ENCODE results near the gene MZF1. TPM values are rescaled to one million over a fixed set of nuclear protein-coding genes. Genes with fewer than 3 reads are reported as not detected.
A peak's percentile ranks its signal among the peaks of the same experiment; 100 is the strongest.

The MZF1 gene
- total RNA-seq, 2 experiments from 2014 or later = 14.3 to 15.0 TPM

DNA sequence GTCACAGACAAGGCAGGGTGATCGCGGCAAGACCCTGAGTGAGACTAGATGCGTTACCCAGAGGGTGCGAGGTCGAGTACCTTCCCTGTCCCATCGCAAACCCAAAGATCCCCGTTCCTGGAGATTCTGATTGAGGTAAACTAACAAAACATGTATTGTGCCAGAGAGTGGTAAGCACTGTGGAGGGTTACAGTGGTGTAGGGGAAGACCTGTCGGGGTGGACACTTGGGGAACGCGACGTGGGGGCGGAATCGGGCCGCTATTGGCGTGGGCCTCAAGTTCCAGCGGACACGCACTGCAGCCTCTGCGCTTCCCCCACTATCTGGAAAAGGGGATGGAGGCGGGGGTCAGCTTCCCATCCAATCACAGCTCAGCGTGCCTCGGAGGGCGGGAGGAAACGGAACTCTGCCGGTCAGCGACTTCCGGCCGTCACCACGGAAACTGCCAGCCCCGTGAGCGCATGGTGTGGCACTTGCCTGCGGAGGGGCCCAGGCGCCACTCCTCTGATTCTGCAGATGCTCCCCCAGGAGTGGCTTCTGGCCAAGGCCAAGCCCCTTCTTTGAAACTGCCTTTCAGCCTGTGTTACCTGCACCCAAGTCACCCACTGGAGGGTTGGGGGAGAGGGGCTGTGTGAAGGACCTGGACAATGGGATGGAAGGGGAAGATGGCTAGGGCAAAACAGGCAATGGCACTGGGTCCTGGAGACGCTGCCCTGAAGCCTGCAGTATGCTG lies 13.7 kb downstream of the MZF1 start:
- ATAC-seq (peak; percentile 20), DNase-seq (peak; percentile 90)
- Mint-ChIP-seq H3K4me1 (peaks cover 67% of the 10 kb centered on the region), H3K27ac (peak overlapping the region; percentile 100), H3K27me3 (no peaks in the 10 kb centered on the region), H3K9me3 (ENCODE audit: low read depth) (no peaks in the 10 kb centered on the region), H3K36me3 (ENCODE audit: low read depth) (peaks cover 38% of the 10 kb centered on the region), H3K4me3 (peak overlapping the region; percentile 92)
- ChIA-PET CTCF (interaction anchor here (1.0 to 2.7 kb wide), 4 partner anchors 9 to 46 kb away, joined by 3 to 22 read pairs (median 5); partner anchors contain the start of gene ZBTB45), POLR2A (interaction anchor here (0.6 to 2.4 kb wide), 6 partner anchors 12 to 376 kb away, joined by 3 to 12 read pairs (median 9); partner anchors contain the start of genes MZF1, TRIM28 and ZBTB45)
- intact Hi-C loops (cut with DNase I, micrococcal nuclease) = loop anchor here (1.0 to 2.0 kb wide), 7 partner anchors 13 to 178 kb away; partner anchors contain the start of genes MZF1 (in 1 of the 2), RPS5 (in 1 of the 2), TRIM28 (in 1 of the 2) and ZNF324 (in 1 of the 2)

DNA sequence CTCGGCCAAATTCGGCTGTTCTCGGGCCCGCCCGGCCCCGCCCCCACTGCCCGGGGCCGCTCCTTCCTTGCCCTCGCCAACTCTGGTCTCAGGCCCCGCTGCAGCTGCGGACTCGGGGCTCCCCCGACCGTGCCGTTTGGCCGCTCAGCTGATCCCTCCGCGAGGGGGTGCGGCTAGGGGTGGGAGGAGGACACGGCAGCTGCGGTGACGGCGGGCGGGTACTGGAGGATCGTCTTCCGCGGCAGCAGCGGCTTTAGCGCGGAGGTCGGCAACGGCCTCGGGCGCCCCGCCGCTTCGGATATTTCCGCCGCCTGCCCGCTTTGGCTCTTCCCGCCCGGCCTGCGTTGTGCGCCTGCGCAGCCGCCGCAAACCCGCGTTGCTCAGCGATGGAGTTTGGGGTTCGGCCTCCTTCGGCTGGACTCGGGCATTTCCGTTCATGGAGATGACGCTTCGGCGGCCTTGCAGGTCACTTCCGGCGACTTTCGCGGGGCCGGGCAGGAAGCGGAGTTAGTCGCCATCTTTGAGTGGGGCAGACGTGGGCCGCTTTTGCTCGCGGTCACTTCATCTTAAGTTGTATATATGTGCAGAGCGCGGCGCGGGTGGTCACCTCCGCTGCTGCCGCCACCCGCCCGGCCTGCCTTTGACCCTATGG lies 14.4 kb downstream of the MZF1 start:
- Mint-ChIP-seq H3K9me3 (ENCODE audit: low read depth) (no peaks in the 10 kb centered on the region), H3K4me3 (peak overlapping the region; percentile 92), H3K4me1 (peaks cover 65% of the 10 kb centered on the region), H3K27me3 (no peaks in the 10 kb centered on the region), H3K27ac (peak overlapping the region; percentile 100), H3K36me3 (ENCODE audit: low read depth) (peaks cover 44% of the 10 kb centered on the region)
- POLR2A ChIA-PET = interaction anchor here (0.6 to 2.4 kb wide), 8 partner anchors 12 to 375 kb away, joined by 3 to 12 read pairs (median 7); partner anchors contain the start of genes MZF1, TRIM28 and ZBTB45
- intact Hi-C loops (cut with DNase I, micrococcal nuclease) = loop anchor here (1.0 to 2.0 kb wide), 12 partner anchors 14 to 375 kb away; partner anchors contain the start of genes MZF1 (in 1 of the 2), RPS5 (in 1 of the 2), TRIM28 (in 1 of the 2) and ZBTB45 (in 1 of the 2)
- ATAC-seq (peak; percentile 69), DNase-seq (peak; percentile 100)
- CTCF ChIA-PET = interaction anchor here (1.0 to 2.7 kb wide), 4 partner anchors 8 to 45 kb away, joined by 3 to 22 read pairs (median 5); partner anchors contain the start of gene ZBTB45

DNA sequence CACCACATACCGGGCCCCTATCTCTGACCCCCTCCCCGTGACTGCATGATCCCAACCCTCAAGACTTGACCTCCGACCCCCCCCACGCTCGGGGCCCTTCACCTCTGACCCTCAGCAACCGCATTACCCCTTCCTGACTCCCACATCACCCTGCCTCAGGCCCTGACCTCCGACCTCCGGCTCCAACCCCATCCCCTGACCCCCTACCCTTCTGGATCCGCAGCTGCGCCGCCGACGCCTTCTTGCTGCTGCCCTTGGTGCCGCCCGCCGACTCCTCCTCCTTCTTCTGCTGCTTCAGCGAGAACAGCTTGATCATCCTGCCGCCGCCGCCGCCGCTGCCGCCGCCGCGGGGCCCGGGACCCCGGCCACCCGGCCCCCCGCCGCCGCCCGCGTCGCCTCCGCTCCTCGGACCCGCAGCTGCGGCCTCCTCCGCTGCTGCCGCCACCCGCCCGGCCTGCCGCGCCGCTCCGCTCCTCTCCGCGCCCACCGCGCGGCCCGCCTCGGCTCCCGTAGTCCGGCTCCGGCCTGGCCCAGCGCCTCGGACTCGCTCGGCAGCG lies 15.0 kb downstream of the MZF1 start, which contains the start of gene UBE2M:
UBE2M (minus strand) TSS at position 546 of the 557 bp plus-strand sequence; CDS start at position 316, 230 bp downstream.
- Mint-ChIP-seq H3K36me3 (ENCODE audit: low read depth) (peaks cover 48% of the 10 kb centered on the region), H3K9me3 (ENCODE audit: low read depth) (no peaks in the 10 kb centered on the region), H3K27me3 (no peaks in the 10 kb centered on the region), H3K4me3 (peak within 1 kb of the TSS; percentile 92), H3K27ac (peak within 1 kb of the TSS; percentile 100), H3K4me1 (peaks cover 62% of the 10 kb centered on the region)
- ChIA-PET POLR2A (interaction anchor here (1.0 to 1.5 kb wide), 2 partner anchors 14 to 38 kb away, joined by 3 to 5 read pairs; partner anchors contain the start of genes TRIM28 and ZBTB45), CTCF (interaction anchor here (1.3 to 2.7 kb wide), 2 partner anchors 8 to 39 kb away, joined by 4 to 22 read pairs; partner anchors contain the start of gene ZBTB45)
- DNase-seq (peak; percentile 82), ATAC-seq (no peak)
- intact Hi-C loops (cut with DNase I, micrococcal nuclease) = loop anchor here (1.0 to 2.0 kb wide), 6 partner anchors 13 to 375 kb away; partner anchors contain the start of genes TRIM28 (in 1 of the 2), ZBTB45 (in 1 of the 2), ZNF274 (in 1 of the 2) and ZNF446 (in 1 of the 2)

DNA sequence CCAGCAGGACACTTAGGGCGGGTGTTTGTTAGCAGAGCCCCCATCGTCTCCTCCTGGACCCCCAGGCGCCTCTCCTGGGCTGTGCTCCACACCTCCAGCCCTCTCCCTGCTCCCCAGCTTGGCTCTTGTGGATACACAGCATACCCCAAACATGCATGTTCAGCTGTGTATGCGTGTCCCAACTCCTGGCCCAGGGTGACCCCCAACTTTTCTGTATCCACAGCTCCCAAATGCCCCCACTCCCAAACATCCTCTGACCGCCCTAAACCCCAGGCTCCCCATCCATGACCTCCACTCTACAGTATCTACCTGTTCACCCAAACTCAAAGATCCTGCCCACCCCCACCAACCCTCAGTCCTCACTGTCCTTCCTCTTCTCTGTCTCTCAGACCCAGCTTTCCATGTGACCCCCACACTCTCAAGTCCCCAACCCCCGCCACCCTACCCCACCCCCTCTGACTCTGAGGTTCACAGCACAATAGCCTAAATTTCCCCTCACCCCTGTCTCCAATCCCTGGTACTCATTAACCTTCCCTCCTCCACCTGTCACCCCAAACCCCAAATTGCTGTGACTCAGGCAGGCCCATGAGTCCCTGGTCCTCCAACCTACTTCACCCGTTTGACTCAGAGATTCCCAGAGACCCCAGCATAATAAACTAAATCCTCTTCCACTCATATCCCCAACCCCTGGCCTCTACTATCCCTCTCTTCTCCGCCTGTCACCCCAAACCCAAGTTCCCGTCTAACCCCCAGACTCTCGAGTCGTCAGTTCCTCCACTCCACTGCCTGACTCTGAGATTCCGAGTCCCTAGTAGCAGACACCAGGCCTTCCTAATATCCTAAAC lies 15.7 kb downstream of the MZF1 start:
- ATAC-seq (no peak), DNase-seq (peak; percentile 37)
- intact Hi-C loops (cut with DNase I, micrococcal nuclease) = loop anchor here (1.0 to 2.0 kb wide), 6 partner anchors 13 to 374 kb away; partner anchors contain the start of genes TRIM28 (in 1 of the 2), ZBTB45 (in 1 of the 2), ZNF274 (in 1 of the 2) and ZNF446 (in 1 of the 2)
- Mint-ChIP-seq H3K9me3 (ENCODE audit: low read depth) (no peaks in the 10 kb centered on the region), H3K36me3 (ENCODE audit: low read depth) (peaks cover 53% of the 10 kb centered on the region), H3K4me3 (peak overlapping the region; percentile 92), H3K4me1 (peaks cover 65% of the 10 kb centered on the region), H3K27me3 (no peaks in the 10 kb centered on the region), H3K27ac (peak overlapping the region; percentile 94)
- POLR2A ChIA-PET = interaction anchor here (1.0 to 1.5 kb wide), 2 partner anchors 14 to 37 kb away, joined by 3 to 5 read pairs; partner anchors contain the start of genes TRIM28 and ZBTB45
- CTCF ChIA-PET = interaction anchor here (0.5 to 2.7 kb wide), 4 partner anchors 11 to 253 kb away, joined by 3 to 22 read pairs (median 3); partner anchors contain the start of gene ZBTB45

DNA sequence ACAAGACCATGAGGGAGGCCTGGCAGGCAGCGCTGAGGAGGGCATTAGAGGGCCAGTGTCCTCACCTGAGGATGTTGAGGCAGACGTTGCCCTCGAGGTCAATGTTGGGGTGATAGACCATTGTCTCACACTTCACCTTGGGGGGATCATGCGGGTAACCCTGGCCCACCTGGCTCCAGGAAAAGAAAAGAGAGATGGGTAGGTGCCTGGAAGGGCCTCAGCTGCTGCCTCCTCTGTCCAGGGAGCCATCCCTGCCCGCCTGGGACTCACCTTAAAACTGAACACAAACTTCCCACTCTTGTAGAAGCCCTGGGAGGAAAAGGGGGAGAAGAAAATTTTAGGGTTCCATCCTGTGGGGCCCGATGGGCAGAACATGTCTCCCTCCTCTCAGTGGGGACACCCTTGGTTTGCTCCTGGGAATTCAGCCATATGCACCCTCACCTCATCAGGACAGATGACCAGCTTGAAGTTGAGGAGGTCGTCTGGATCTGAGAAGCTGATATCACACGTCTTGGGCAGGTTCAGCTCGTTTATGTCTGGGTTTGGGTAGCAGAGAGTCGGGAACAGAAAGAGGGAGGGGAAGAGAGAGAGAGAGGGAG lies 16.4 kb downstream of the MZF1 start:
- ATAC-seq (no peak), DNase-seq (no peak)
- H3K4me1 Mint-ChIP-seq = peaks cover 58% of the 10 kb centered on the region
- ChIA-PET POLR2A (no interaction called here), CTCF (interaction anchor here (0.5 to 0.6 kb wide), 2 partner anchors 12 to 252 kb away, joined by 3 read pairs; no protein-coding TSS in a partner anchor)
- H3K27me3 Mint-ChIP-seq = no peaks in the 10 kb centered on the region
- peak overlapping the region; percentile 88 for H3K27ac Mint-ChIP-seq
- H3K36me3 Mint-ChIP-seq (ENCODE audit: low read depth) = peaks cover 59% of the 10 kb centered on the region
- peak overlapping the region; percentile 92 for H3K4me3 Mint-ChIP-seq
- no peaks in the 10 kb centered on the region for H3K9me3 Mint-ChIP-seq (ENCODE audit: low read depth)
- intact Hi-C loops (cut with DNase I, micrococcal nuclease) = no loop called here

DNA sequence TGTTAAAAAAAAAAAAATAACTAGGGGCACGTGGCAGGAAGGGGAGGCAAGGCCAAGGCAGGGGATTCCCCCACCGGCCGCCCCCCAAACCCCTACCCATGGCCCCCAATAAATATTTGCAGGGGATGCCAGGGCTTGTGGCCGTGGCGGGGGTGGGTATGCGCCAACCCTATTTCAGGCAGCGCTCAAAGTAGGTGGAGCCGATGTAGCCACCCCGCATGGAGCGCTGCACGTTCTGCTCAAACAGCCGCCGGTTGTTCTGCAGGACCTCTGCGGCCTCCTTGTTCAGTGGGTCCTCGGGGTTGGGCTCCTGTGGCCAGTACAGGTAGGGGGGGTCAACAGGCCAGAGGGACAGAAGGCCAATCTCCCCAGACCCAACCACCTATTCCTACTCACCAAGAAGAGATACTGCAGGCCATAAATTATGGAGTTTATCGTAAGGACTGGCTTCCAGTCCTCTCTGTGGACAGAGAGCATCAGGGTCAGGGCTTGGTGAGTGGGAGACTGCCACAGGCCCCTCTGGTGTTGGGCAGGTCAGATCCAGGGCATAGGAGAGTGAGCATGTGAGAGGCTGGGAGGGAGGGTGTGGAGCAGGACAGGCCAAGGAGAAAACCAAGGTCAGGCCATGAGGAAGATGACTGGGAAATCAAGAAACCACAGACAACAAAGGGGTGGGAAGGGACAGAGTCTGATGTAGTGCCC lies 17.1 kb downstream of the MZF1 start:
- intact Hi-C loops (cut with DNase I, micrococcal nuclease) = loop anchor here in 1 of 2 experiments (1.0 kb wide), 3 partner anchors 12 to 90 kb away; partner anchors contain the start of genes TRIM28 and ZBTB45
- ATAC-seq = no peak
- CTCF ChIA-PET = interaction anchor here (0.9 to 2.1 kb wide), 4 partner anchors 10 to 42 kb away, joined by 4 to 20 read pairs (median 6); partner anchors contain the start of genes TRIM28 and ZBTB45
- Mint-ChIP-seq H3K4me1 (peaks cover 51% of the 10 kb centered on the region), H3K27me3 (no peaks in the 10 kb centered on the region), H3K4me3 (peak overlapping the region; percentile 92), H3K9me3 (ENCODE audit: low read depth) (no peaks in the 10 kb centered on the region), H3K36me3 (ENCODE audit: low read depth) (peaks cover 65% of the 10 kb centered on the region), H3K27ac (peak overlapping the region; percentile 88)
- DNase-seq = no peak
- POLR2A ChIA-PET = interaction anchor here (1.4 to 3.5 kb wide), 2 partner anchors 11 to 36 kb away, joined by 8 to 41 read pairs; partner anchors contain the start of gene TRIM28

DNA sequence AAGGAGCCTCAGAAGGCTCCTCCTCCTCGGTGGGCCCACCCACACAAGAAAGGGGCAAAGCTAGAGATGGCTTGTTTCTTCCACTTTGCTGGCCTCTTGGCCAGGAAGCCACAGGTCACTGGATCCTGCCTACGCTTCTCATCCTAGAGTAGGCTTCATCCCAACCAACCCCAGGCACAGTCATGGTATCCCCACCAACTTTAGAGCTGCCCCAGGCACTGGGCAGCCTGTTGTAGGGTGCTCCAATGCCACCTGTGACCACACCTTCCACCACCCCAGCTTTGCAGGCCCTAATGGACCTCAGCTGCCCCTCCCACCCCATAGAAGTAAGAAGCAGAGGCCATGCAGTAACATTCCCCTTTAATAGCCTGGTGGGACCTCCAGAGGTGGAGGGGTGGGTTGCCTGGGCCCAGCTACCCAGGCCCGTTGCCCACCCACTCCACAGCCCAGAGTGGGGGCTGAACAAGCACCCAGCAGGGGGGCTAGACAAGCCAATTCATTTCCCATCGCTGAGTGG lies 17.7 kb downstream of the MZF1 start:
- intact Hi-C loops (cut with DNase I, micrococcal nuclease) = loop anchor here in 1 of 2 experiments (1.0 kb wide), 3 partner anchors 11 to 89 kb away; partner anchors contain the start of genes TRIM28 and ZBTB45
- peaks cover 72% of the 10 kb centered on the region for H3K36me3 Mint-ChIP-seq (ENCODE audit: low read depth)
- peak overlapping the region; percentile 95 for H3K27ac Mint-ChIP-seq
- ATAC-seq = no peak
- peaks cover 46% of the 10 kb centered on the region for H3K4me1 Mint-ChIP-seq
- no peaks in the 10 kb centered on the region for H3K27me3 Mint-ChIP-seq
- POLR2A ChIA-PET = interaction anchor here (0.8 to 3.5 kb wide), 4 partner anchors 9 to 42 kb away, joined by 3 to 41 read pairs (median 6); partner anchors contain the start of gene TRIM28
- H3K4me3 Mint-ChIP-seq = peak overlapping the region; percentile 92
- DNase-seq = no peak
- CTCF ChIA-PET = interaction anchor here (0.9 to 2.1 kb wide), 5 partner anchors 10 to 41 kb away, joined by 4 to 20 read pairs (median 5); partner anchors contain the start of genes TRIM28 and ZBTB45
- no peaks in the 10 kb centered on the region for H3K9me3 Mint-ChIP-seq (ENCODE audit: low read depth)

DNA sequence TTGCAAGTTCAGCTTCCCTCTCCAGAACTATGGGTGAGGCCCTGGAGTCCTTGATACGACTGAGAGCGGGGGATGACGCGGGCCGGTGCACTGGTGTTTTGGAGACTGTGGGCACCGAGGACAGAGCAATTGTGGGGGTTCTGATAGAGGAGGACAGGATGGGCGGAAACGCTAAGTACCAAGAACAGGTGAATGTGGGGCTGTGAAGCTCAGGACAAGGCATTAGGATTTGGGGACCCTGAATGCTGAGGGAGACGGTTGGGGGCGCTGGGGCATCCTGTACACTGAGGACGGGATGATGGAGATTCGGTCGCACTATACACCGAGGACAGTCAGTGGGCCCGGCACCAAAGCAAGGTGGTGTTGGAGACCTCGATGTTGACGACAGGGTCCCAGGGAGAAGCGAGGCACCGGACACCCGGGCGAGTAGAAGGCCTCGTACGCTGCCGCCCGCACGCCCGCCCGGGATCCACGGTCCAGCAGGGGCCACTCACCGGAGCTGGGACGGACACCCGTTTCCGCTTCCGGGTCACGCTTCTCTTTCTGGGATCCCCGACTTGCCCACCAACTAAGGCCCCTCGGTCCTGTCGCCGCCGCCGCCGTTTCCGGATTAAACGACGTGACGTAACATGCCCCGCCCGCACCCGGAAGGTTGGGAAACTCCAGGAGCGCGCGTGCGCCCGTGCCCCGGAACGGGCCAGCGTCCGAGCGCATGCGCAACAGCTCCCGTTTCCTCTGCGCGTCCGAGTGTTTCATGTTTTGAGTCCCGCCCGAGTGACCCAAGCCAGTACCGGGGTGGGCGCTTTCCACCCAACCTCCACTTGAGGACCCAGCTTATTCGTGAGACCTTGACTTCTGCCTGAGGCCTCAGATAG lies 18.4 kb downstream of the MZF1 start, which contains the start of gene CHMP2A:
CHMP2A (minus strand) TSS at position 612 of the 875 bp plus-strand sequence. CDS start 893 bp downstream, outside the sequence.
- Mint-ChIP-seq H3K36me3 (ENCODE audit: low read depth) (peaks cover 78% of the 10 kb centered on the region), H3K27ac (peak within 1 kb of the TSS; percentile 95), H3K4me1 (peaks cover 42% of the 10 kb centered on the region), H3K9me3 (ENCODE audit: low read depth) (no peaks in the 10 kb centered on the region), H3K4me3 (peak within 1 kb of the TSS; percentile 92), H3K27me3 (no peaks in the 10 kb centered on the region)
- intact Hi-C loops (cut with DNase I, micrococcal nuclease) = loop anchor here (1.0 kb wide), 4 partner anchors 9 to 88 kb away; partner anchors contain the start of genes TRIM28 (in 1 of the 2) and ZBTB45 (in 1 of the 2)
- CTCF ChIA-PET = interaction anchor here (0.7 to 2.1 kb wide), 7 partner anchors 9 to 66 kb away, joined by 3 to 20 read pairs (median 5); partner anchors contain the start of genes TRIM28 and ZBTB45
- DNase-seq (peak; percentile 99), ATAC-seq (peak; percentile 34)
- POLR2A ChIA-PET = interaction anchor here (0.8 to 3.5 kb wide), 4 partner anchors 10 to 41 kb away, joined by 3 to 41 read pairs (median 6); partner anchors contain the start of gene TRIM28

All from activated CD4-positive, alpha-beta T cell treated with anti-CD3 and anti-CD28 coated beads for 36 hours (primary cell).